ENCODE measurements around the gene DLG2.
A peak's percentile ranks its signal among the peaks of the same experiment; 100 is the strongest.

The DLG2 gene

GRCh38 chr11:83827940-83828554 is 1799.1 kb downstream of the DLG2 start:
- H3K4me3 ChIP-seq (ENCODE audit: low read depth, low read length) = no peak overlapping the region
- TF ChIP-seq CTCF (IDR thresholded peaks at IDR 0.05; ENCODE audit: control insufficient read depth, extremely low read depth, insufficient read depth) = peak; percentile 80
- no peak for DNase-seq (ENCODE audit: low read depth)

- no peak for TF ChIP-seq CTCF (IDR thresholded peaks at IDR 0.05; ENCODE audit: control insufficient read depth, extremely low read depth, insufficient read depth)
- DNase-seq (ENCODE audit: low read depth) = no peak
- H3K4me3 ChIP-seq (ENCODE audit: low read depth, low read length) = no peak overlapping the region
Observed at GRCh38 chr11:83827520-83827919, 1799.6 kb downstream of the DLG2 start.

- DNase-seq (ENCODE audit: low read depth) = no peak
- H3K4me3 ChIP-seq (ENCODE audit: low read depth, low read length) = no peak overlapping the region
- no peak for TF ChIP-seq CTCF (IDR thresholded peaks at IDR 0.05; ENCODE audit: control insufficient read depth, extremely low read depth, insufficient read depth)
Observed at GRCh38 chr11:83826078-83826477, 1801.1 kb downstream of the DLG2 start.

- no peak overlapping the region for H3K4me3 ChIP-seq (ENCODE audit: low read depth, low read length)
- no peak for TF ChIP-seq CTCF (IDR thresholded peaks at IDR 0.05; ENCODE audit: control insufficient read depth, extremely low read depth, insufficient read depth)
- DNase-seq (ENCODE audit: low read depth) = no peak
Observed at GRCh38 chr11:83823461-83824025, 1803.6 kb downstream of the DLG2 start.

- H3K4me3 ChIP-seq (ENCODE audit: low read depth, low read length) = no peak overlapping the region
- peak; percentile 65 for DNase-seq (ENCODE audit: low read depth)
- peak; percentile 59 for TF ChIP-seq CTCF (IDR thresholded peaks at IDR 0.05; ENCODE audit: control insufficient read depth, extremely low read depth, insufficient read depth)
Observed at GRCh38 chr11:83819931-83820549, 1807.1 kb downstream of the DLG2 start.

GRCh38 chr11:83818349-83818748 is 1808.8 kb downstream of the DLG2 start:
- no peak overlapping the region for H3K4me3 ChIP-seq (ENCODE audit: low read depth, low read length)
- DNase-seq (ENCODE audit: low read depth) = no peak
- no peak for TF ChIP-seq CTCF (IDR thresholded peaks at IDR 0.05; ENCODE audit: control insufficient read depth, extremely low read depth, insufficient read depth)
